8988T (cell line): ENCODE results near the gene EPM2AIP1.

Experiments used
- DNase-seq: peaks from one replicate; pipeline ENCODE4 v3.0.0; 2011

Gene EPM2AIP1

GRCh38 chr3:36944641-36945270, 48.2 kb downstream of the EPM2AIP1 start, which contains the start of gene TRANK1:
Gene TRANK1, minus strand, starts transcription at chr3:36945054. Its CDS starts 245 bp downstream, at chr3:36944809.
- DNase-seq, result peak; percentile 64

- peak; percentile 74 for DNase-seq
These were observed 48.8 kb downstream of the EPM2AIP1 start for GRCh38 chr3:36944012-36944640.

- no peak for DNase-seq
These were observed 49.3 kb downstream of the EPM2AIP1 start for GRCh38 chr3:36943601-36944000.

- no peak for DNase-seq
These were observed 50.2 kb downstream of the EPM2AIP1 start for GRCh38 chr3:36942638-36943248.

GRCh38 chr3:36941658-36942057, 51.3 kb downstream of the EPM2AIP1 start:
- DNase-seq, result no peak

GRCh38 chr3:36941162-36941561, 51.8 kb downstream of the EPM2AIP1 start:
- DNase-seq, result no peak

- no peak for DNase-seq
These were observed 55.4 kb downstream of the EPM2AIP1 start for GRCh38 chr3:36937492-36937891.
